Ecto neural progenitor cell (in vitro differentiated cells): ENCODE measurements around the gene FAM83C.

Experiments
- DNase-seq: peaks from one replicate; pipeline ENCODE4 v3.0.0-alpha.2; 2018; ENCODE audit warnings: low spot score

The FAM83C gene

DNA sequence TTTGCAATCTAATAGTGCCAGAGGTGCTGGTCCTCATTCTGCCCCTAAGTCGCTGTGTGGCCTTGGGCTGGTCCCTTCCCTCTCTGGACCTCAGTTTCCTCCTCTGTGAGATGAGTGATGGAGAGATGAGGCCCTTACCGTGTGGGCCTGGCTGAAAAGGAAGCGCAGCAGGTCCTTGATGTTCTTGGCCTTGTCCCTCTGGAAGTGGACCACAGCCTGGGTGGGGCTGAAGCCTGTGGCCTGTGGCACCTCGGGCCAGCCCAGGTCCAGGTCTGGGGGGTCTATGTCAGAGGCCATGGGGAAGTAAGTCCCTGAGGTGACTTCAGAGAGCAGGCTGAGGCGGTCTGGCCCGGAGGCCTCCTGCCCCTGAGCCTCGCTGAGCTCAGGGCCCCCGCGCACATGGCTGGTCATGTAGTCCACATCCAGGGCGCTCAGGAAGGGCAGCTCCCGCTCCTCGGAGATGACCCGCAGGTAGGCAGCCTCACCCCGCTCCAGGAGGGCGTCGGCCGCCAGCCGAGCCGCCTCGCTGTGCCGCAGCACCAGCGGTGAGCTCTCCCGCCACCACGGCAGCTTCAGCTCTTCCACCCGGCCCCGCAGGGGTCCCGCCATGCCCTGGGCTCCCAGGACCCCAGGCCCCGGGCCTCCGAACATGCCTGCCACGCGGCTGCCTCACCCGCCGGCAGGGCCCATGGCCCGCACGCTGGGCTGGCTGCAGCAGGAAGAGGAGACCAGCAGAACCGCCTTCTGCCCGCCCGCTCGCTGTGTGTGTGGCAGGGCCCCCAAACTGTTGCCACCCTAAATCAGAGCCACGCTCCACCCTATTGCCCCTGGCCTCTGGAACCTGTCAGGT, at the start of gene FAM83C:
FAM83C (minus strand) TSS at position 772 of the 850 bp plus-strand sequence; CDS start at position 651, 121 bp downstream.
- DNase-seq: no peak

DNA sequence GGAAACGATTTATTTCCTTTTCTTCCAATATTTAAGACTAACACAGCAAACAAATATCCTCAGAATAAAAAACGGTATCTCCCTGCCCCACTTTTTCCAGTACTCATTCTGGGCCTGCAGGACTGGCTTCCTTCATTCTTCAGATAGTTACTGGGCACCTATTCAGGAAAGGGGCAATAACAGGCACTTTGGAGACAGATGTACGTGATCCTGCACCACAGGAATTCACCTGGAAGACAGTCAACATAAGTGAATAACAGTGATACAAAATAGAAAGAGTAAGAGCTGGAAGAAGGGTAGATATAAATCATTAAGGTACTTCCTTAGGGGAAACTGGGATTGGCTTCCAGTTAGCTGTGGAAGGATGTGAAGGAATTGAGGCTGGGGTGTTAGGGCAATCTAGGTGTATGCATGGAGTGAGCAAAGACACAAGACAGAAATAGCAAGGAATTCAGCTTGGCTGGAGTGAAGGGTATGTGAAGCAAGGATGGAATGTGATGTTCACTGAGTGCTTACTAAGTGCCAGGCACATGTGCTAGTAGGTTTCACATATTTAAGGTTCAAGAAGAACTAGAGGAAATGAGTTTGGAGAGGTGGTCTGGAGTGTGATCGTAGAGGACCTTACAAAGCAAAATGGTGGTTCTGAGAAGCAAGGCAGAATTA, 49.3 kb upstream of the FAM83C start:
- DNase-seq: no peak

DNA sequence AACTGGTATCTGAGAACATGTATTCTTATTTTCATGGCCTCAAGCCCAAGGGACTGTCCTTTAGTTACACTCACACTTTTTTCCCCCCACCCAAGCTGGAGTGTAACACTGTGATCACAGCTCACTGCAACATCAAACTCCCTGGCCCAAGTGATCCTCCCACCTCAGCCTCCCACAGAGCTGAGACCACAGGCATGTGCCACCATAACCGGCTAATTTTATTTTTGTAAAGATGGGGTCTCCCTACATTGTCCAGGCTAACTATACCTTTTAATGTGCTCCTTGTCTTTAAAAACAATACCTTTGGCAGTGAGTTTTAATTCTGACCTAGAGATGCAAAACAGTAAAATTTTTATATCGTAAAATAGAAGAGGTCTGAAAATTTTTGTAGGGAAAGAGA, 48.2 kb upstream of the FAM83C start:
- no peak for DNase-seq

DNA sequence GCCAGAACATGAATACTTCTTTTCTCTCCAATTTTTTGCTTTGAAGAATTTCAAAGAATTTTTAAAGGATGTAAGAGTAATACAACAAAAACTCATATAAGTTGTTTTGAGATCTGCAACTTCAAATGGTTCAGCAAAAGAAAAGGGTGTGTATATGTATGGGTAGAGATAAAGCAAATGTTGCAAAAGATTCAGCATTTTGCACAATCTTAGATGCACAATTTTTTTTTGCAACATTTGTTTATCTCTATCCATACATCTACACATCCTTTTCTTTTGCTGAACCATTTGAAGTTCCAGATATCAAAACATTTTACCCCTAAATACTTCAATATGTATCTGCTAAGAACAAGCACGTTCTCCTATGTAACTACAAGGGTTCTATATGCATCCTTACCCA, 47.4 kb upstream of the FAM83C start:
- no peak for DNase-seq

DNA sequence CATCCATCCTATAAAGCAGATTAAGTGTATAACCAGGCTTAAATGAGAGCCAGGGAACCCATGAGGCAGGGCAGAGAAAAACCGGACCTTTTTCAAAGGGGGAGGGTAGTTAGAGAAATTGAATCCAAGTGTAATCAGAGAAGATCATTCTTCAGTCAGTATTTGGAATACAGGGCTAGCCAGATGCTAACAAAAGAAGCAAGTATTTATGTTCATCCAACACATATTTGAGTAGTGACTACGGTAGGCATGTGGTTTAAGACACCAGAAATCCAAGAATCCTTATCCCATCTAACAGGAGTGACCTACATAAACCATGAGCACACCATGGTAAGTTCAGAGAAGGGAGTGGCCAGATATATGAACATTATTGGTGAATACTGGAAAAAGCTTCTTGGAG, 46.8 kb upstream of the FAM83C start:
- DNase-seq: no peak

DNA sequence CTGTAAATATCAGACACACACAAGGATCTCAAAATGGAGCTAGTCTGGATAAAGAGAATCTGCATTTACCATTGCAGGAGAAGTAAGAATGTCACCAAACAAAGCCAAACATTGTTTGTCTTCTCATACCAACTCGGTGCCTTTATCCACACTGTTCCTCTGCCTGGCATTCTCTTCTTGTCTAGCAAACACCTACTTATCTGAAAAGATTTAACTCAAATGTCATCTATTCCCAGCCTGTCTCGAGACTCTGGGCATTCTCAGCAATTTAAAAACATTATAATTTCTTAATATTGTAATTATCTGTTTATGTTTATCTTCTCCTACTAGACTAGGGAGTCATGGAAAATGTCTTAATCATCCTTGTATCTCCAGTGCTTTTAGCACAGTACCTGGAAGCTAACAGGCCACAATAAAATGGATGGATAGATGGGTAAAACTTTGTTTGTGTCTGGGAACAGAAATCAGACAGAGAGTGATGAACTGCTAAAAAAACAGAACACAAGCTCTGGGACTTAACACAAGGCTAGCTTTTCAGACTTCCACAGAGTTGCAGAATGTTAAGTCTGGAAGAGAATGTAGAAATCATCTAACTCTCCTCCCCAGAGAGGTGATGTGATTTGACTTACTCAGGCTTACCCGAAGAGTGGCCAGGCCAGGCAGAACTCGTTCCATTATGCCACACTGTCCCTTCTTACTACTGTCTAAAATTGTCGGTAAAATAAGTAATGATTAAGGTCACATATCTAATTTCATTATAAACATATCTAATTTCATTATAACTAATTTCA, 42.3 kb upstream of the FAM83C start:
- no peak for DNase-seq

DNA sequence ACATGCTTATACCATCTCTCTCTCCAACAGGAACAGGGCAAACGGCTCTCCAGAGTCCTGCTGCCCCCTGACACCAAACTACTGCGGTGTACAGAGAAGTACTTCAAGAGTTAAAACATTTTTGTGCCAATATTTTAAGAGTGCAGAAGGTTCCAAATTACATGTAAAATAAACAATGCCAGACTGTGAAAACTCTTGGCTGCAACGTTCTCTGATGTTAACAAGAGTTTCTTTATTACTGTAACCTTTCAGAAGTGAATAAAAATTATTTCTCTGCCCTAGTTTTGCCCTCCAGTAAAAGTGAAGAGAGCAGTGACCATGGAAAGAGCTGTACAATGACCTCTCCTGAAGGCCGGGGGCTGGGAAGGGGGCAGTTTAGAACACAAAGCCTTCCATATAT, 41.4 kb upstream of the FAM83C start:
- no peak for DNase-seq

DNA sequence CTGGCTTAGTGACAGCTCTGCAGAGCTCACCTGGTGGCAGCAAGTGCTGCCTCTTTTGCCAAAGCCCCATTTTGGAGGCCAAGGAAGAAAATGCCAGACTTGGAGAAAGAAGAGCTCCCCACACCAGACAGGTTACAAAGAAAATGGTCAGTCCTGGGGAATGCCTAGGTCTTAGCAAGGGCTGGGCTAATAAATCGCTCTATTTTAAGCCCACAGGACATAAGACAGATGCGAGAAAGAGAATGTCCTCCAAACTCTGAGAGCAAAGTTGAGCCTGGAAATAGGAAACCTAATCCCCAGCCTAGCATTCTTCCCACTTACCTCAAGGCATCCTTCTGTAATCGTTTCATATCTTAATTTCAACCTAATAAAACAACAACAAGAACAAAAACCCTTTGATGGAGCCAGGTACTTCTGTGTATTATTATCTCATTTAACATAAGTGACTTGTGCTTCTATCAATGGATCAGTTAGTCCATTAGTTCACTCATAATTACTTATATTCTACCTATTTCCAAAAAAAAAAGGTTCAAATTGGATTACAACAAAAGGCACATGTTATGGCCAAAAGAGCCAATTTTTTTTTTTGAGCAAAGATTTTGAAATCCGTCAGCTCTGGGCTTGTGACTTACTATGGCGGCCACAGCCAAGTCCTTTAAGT, 40.4 kb upstream of the FAM83C start:
- no peak for DNase-seq

DNA sequence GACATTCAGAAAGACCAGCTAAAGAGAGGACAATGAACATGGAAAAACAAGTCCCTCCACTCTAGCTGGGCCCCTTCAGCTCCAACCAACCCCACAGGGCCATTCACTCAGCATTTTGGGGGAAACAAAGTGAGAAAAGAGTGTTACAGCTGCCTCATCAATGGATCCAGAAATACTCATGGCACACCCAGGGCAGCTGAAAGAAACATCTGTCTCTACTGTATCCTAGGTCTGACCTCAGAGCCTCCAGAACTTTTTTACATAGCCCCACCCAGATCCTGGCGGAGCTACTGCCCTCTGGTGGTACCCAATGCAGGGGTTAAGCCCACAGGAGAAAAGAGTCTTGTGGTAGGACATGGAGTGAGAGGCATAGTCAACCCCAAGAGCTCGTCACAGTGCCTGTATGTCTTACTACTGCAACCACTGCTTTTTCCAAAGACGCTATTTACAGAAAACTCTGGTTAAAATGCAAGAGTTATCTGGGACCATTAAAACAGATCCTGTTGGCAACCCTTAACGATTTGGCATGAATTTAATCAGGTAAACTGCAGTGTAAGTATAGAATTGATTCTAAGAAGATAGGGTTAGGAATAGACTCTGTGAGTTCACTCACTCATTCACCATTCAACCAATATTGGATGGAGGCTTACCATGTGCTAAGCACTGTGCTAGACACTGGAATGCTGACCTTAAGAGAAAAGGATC, 37.4 kb upstream of the FAM83C start:
- DNase-seq: peak; percentile 61

DNA sequence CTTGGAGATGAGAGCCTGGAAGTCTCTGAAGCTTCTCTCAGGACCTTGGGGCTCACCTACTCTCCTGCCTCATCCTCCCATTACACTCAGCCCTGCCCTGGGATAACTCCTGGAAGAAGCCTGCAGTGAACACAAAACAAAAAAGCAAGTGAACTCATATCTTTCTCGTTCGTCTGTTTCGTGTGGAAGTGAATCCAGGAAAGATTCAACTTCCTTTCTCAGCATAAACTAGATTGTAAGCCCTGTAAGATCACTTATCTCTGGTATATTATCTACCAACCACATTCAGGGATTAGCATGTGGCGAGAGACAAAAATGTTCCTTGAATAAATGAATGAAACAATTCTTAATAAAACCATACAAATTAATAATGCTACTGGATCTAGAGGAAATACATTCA, 36.5 kb upstream of the FAM83C start:
- DNase-seq: no peak

DNA sequence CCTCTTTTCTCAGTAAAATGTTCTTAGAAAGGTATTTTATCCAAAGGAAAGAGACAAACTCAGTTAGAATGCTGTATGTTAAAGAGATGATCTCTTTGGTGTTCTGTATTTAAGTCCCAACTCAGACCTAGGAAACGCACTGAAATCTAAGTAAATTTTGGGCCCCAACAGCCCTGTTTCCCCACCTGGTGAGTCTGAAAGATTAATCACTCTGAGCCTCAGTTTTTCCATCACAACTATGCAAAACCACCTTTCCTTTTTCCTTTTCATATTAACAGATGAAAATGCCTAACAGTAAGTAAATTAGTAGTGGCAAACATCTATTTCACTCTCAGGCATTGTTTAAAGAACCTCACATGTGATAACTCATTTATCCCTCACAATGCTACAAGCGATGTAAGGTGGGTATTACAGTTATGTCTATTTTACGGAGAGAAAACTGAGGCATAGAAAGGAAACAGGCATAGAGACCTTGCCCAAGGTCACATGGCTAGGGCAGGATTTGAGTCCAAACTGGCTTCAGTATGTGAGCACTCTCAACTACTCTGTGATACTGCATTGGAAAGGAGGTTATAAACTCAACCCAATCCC, 36.0 kb upstream of the FAM83C start:
- DNase-seq: no peak

DNA sequence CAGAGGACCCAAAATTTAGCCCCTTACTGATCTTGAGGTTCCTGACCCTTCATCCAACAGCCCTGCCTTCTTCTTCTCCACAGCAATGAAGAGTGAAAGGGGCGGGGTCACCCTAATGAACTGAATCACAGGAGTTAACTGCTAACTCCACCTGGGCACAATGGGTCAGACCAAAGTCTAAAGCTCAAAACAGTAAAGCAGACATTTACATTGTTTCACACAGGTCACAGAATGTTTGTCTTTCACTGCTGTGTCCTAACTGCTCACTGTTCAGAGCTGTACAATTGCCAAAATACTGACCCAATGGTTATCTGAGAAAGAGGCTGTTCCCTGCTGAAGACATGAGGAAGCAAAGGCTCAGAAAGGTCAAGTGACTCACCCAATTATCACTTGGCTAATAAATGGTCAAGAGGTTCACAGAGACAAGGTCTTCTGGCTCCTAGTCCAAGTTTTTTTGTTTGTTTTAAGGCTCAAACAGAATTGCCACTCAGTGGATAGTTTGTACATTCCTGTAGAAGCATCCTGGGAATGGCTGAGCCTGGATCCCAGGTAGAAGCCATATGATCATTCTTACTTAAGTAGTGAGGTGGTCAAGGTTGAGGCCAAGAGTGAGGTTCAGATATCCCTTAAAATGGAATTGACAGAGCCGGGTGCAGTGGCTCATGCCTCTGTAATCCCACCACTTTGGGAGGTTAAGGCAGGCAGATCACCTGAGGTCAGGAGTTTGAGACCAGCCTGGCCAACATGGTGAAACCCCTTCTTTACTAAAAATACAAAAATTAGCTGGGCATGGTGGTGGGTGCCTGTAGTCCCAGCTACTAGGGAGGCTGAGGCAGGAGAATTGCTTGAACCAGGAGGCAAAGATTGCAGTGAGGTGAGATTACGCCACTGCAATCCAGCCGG, 35.1 kb upstream of the FAM83C start:
- no peak for DNase-seq

DNA sequence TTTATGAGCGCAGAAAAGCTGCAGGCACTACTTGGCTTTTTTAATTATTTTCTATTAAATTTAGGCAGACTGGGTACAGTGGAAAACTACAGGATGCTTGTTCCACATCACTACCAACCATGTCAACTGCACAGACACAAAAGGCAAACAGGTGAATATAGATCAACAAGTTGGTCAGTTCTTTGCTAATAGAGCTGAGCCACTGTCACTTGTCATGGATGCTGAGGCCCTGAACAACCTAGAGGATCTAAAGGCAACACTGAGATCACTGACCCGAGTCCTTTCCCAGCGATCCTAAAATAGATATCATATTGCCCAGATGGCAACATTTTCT, 34.5 kb upstream of the FAM83C start:
- no peak for DNase-seq

DNA sequence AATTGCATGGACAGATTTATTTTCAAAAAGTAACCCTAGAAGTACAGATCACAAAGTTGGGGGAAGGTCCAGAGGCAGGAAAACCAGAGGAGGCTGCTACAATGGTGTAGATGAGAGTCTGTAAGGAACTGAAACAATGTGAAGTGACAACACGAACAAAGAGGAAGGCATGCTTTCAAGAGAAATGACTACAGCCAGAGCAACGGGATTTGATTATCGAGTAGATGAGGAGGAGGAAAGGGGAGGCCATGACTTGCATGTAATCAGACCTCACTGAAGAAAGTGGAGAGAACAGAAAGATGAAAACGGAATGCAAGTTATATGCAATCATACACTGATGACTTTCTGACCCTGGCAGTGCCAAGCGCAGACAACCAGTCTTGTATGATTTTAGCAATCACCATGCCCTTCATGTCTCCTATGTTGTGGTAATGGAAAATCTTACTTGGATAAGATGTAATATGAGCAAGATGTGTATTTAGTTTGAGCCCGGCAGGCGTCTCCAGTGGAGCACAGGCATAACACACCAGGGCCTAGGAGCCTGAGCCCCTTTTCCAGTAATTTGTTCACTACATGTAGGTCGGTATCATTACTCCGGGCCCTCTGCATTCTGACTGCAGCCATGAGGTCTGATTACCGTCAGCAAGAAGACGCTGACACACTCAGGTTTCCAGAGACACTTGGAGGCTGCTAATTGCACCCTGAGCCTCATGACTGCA, 34.0 kb upstream of the FAM83C start:
- DNase-seq: no peak

DNA sequence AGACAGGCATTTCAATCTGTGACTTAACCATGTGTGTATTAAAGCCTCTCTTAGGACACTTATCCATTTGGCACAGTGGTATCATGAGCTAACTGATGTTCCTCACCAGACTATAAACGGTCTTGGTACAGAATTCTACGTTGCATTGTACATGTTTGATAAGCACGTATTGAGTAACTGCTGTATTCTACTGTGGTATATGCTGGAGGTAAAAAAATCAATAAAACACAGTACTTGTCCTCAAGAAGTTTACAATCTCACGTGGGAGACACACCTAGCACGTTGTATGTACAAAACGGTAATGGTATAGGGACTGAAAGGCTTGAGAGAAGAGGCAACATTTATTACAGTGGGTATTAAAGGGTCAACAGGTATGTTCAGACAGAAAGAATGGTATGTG, 33.2 kb upstream of the FAM83C start:
- no peak for DNase-seq

DNA sequence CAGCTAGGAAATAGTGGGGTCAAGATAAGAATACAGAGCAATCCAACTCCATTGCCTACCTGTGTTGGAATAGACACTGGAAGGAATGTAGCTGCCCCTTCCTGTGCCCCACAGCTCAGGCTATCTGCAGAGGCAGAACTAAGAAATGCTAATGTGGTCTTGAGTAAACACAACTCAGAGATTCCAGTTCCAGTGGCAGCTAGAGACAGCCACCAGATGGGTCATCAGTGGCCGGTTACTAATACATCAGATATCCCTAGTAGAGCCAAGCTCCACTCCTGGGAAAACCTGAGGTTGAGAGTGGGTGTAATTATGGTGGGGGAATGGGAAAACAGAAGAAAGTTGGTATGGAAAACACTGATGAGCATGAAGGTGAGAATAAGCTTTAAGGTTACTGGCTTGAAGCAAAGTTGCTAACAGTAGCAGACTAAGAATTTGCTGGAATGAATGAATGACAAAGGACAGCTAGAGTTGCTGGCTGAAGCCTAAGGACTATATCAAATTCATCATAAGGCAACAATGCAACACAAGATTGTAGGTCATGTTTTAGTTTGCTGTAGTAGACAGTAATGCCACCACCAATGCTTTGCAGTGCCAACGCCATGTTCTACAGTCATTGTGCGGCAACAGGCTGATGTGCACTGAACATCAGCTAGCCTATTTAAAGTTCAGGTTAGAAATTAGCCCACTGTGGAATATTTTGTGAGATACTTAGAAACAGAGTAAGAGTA, 28.3 kb upstream of the FAM83C start:
- DNase-seq: no peak

DNA sequence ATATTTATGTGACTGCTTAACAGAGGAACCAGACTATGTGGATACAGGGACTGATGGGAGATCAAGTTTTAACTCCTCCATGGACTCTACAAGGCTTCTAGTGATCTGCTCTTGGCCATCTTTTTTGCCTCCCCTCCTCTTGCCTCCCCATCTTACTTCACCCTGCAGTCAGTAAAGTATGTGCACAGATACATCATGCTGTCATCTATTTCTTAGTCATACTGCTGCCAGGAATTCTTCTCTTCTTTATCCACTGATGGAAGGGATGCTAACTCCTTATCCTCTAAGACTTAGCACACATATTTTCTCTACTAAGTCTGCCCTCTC, 27.6 kb upstream of the FAM83C start:
- no peak for DNase-seq

DNA sequence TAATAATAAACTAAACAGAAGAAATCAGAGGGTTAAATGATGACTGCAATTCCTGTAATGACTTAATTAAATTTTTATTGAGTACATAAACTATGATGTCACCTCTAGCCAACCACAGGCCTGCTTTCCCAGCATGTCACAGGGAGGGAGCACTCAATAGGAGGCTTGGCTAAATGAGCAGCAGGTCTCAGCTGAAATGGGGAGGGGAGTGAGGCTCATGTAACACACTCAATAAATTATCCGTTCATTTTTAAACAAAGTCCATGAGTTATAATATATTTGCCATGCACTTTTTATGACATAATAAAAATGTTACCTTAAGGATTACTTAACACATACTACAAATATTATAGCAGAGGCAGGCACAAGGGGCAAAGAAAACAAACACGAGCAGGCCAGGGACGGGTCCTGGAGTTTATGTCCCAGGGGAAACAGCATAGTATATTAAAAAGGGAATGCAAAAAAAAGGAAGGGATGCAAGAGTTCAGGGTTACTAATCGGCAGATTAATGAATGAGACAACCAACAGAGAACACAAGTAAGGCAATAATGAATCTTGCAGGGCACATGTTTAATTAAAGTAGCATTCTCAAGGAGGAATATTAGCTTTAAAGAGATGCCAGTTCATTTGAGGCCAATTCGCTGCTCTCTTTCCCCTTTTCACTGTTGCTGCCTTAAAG, 27.1 kb upstream of the FAM83C start:
- DNase-seq: no peak
